NCI-H2171 (cell line): Measurements from ENCODE around the gene DGAT2L6.
"Not testable (repeated sequence)": the region's sequence is repeated elsewhere in the genome, so short reads cannot be mapped to it uniquely, and the experiment has no call there.

Experiments
- DNase-seq: peaks from one replicate; lab custom pipeline; 2025; lab: John Stamatoyannopoulos, UW

DGAT2L6 gene

DNA sequence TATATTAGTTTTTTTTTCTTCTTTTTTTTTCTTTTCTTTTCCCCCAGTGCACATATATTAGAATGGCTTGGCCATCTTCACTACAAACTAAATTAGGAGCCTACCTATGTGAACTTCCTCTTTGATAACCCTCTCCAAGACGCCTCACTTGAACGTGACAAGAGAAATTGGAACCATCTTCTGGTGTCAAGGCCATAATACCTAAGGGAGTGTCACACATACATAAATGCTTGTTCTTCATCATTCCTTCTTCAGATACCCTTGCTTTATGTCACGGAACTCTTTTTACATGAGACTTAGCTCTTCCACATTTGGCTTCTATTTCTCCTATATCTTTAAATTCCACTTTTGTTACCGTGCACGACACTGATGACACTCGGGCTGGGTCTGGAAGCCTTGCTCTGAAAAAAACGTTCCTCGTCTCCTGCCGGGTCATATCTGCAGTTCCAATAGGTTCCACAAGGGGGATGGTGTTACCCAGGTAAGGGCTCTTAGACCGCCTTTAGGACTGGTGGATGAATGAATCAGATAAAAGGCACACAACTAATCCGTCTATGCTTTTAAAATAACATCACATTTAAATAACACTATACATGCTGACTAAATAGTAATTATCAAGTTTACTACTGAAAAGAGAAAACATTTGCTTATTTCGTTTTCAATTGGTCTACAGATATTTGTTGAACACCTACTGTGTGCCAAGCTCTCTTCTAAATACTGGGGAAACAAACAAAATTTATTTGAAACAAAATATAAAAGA, 19.9 kb downstream of the DGAT2L6 start:
- DNase-seq = peak; percentile 10

DNA sequence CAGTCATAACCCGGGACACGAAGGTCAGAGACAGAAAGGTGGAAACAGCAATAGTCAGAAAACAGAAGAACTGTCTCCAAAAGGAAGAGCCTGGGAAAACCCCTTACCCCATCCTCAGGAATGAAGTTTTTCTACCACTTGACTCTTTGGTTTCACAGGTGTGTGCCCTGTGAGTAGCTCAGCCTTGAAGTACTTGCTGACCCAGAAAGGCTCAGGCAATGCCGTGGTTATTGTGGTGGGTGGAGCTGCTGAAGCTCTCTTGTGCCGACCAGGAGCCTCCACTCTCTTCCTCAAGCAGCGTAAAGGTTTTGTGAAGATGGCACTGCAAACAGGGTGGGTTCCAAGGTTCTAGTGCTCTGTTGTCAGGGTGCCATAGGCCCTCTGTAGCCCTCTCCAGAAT, 24.4 kb downstream of the DGAT2L6 start:
- DNase-seq = no peak

DNA sequence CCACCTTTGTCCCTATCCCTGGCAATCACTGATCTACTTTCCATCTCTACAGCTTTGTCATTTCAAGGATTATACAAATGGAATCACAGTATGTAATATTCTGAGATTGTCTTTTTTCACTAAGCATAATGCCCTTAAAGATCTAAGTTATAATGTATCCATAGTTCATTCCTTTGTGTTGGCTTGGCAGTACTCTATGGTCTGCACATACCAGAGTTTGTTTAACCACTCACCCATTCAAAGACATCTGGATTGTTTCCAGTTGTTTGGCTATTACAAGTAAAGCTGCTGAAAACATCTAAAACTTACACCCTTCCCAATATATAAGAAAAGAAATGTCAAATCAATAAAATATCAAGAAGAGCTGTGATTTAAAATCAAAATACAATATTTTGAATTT, 31.2 kb downstream of the DGAT2L6 start:
- no peak for DNase-seq

- not testable (repeated sequence) for DNase-seq
These were observed 32.3 kb downstream of the DGAT2L6 start for GRCh38 chrX:70209570-70209969.

DNA sequence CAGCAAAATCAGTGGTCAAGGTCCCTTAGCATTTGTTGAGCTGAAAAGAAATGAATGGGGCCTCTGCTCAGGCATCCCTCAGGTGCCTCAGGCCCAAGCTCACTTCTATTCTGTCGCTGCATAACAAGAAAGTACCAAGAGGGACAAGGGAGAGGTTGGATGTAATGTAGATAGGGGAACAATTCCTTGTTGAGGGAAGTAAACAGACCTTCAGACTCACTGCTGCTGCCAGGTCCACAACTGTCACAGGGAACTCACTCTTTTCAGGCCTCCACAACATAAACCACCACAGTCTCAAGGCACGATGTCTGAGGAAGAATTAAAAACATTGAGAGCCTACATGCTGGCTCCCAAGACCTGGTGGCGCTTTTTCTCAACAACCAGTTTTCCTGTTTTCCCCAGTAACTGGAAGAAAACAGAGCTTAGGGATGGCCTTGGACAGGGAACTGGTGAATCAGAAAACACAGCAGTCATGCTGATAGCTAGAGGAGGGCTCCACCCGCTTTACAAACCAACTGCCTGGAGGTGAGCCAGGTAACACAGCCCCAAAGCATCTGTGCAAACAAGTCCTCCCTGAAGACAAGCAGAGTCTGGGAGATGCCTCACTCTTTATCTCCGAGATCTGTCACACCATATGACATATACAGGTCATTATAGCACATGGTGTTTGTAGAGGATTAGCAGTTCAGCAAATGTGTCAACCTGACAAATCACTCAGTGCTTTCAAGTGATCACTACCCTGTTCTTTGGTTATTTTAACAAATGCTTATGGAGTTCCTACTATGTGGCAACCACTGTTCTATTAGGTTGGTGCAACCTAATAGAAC, 42.9 kb downstream of the DGAT2L6 start:
- peak; percentile 60 for DNase-seq

DNA sequence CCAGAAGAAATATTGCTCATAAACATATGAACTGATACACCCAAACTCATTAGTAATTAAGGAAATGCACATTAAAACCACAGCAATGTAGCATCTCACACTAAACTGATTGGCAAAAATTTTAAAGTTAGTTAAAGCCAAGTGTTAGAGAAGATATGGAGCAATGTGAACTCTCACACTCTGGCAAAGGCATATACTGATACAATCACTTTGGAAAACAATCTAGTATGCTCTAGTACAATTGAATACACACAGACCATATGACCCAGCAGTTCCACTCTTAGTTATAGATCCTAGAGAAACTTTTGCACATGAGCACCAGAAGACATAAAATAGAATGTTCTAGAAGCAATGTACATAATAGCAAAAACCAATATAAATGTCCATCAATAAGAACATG, 48.8 kb downstream of the DGAT2L6 start:
- no peak for DNase-seq

DNA sequence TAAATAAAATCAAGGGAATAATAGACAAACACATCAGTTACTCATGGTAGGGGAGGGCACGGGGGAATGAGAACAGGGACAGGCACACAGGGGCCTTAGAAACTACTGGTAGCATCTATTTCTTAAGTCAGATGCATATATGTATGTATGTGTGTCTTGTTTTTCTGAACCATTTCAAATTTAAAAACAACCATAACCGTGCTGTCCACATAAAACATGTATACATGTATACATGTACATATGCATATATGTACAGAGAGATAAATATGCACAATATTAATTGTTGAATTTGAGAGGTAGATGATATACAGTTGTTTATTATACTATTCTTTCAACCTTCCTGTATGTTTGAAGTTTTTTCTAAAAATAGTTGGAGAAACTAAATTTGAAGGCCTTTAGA, 49.4 kb downstream of the DGAT2L6 start:
- no peak for DNase-seq

- DNase-seq = no peak
These were observed 54.4 kb downstream of the DGAT2L6 start for GRCh38 chrX:70231666-70232065.

DNA sequence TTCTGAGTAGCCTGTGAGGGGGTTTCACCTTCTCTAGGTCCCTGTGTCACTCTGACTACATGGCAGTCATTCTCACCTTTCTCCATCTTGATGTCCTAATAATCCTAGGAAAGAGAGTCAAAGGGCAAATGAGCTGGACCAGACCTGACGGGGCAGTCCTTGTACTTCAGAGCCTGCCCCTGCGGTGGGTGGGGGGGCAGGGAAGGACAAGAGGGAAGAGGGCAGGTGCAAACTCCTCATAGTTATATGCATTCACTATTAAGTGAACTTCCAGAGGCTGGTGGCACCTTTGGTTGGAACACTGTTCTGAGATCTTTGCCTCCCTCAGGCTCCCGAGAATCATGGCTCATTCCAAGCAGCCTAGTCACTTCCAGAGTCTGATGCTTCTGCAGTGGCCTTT, 57.1 kb downstream of the DGAT2L6 start, which contains the start of gene AWAT1:
TSS of gene AWAT1 (plus strand) at position 301 of the 400 bp plus-strand sequence. CDS start at position 342, 41 bp downstream.
- DNase-seq = no peak

DNA sequence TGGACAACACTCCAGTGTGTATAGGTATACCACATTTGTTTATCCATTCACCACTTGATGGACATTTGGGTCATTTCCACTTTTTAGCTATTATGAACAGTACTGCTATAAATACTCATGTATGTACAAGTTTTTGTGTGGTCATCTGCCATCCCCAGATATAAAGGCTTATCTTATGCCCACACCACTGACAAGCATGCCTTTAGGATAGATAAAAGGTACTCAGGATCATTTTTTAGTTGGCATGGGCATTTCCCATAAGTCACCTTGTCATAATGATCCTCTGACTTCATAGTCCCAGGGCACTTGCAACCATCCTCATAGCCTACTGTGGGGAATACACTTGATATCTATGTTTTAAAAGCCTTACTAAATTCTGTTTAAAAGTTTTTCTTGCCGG, 63.5 kb downstream of the DGAT2L6 start:
- no peak for DNase-seq

DNA sequence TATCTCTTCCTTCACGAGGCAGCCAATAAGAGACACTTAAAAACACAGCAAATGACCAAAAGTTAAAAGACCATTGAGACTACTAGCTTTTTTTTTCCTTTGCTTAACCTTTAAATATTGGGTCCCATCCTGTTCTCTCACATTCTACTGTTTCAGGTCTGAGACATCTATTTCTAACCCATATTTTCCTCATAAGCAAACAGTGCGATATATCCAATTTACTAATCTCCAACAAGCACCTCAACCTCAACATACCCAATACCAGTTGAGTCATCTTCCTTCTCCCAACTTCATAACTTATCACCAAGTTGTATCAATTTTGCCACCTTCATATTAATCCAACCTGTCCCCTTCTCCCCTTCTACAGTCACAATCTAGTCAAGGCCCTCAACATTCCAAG, 64.2 kb downstream of the DGAT2L6 start:
- no peak for DNase-seq

DNA sequence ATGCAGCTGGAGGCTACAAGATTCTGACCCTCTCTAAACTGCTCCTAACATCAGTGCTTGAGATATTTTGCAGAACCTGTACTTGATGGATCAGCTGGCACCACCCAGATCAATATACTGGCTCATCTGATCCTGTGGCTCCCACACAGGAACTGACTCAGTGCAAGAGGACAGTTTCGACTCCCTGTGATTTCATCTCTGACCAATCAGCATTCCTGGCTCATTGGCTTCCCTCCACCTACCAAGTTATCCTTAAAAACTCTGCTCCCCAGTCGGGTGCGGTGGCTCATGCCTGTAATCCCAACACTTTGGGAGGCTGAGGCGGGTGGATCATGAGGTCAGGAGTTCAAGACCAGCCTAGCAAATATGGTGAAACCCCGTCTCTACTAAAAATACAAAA, 66.3 kb downstream of the DGAT2L6 start:
- DNase-seq = not testable (repeated sequence)

DNA sequence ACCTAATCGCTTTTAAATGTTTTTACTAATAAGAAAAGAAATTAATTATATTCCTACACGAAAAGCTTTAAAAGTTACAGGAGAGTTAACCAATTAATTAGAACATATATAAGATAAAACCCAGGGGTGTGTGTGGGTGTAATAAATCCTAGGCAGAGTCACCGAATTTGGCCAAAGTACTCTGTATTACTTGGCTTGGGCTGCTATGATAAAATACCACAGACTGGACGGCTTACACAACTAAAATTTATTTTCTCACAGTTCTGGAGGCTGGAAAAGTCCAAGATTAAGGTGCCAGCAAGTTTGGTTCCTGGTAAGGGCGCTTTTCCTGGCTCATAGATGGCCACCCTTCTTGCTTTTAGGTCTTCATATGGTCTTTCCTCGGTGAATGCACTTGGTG, 67.6 kb downstream of the DGAT2L6 start:
- DNase-seq = no peak

DNA sequence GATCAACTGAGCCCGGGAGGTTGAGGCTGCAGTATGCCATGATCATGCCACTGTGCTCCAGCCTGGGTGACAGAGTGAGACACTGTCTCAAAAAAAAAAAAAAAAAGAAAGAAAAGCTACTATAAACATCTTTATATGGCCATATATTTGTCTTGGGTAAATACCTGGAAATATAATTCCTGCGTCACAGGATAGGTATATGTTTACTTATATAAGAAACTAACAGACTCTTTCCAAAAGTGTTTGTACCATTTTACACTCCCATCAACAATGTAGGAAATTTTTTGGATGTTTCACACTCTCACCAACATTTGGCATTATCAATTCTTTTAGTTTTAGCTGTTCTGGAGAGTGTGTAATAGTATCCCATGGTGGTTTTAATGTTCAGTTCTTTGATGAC, 70.0 kb downstream of the DGAT2L6 start:
- no peak for DNase-seq

- DNase-seq = no peak
These were observed 75.2 kb downstream of the DGAT2L6 start for GRCh38 chrX:70252491-70252890.

- DNase-seq = no peak
These were observed 76.2 kb downstream of the DGAT2L6 start for GRCh38 chrX:70253377-70254062.

- DNase-seq = no peak
These were observed 76.7 kb downstream of the DGAT2L6 start for GRCh38 chrX:70254063-70254400.

GRCh38 chrX:70254909-70255308, 77.6 kb downstream of the DGAT2L6 start:
- no peak for DNase-seq
